ENCODE measurements around the gene PLD2.
"Not testable (repeated sequence)": the region's sequence is repeated elsewhere in the genome, so short reads cannot be mapped to it uniquely, and the experiment has no call there.

Gene PLD2

DNA sequence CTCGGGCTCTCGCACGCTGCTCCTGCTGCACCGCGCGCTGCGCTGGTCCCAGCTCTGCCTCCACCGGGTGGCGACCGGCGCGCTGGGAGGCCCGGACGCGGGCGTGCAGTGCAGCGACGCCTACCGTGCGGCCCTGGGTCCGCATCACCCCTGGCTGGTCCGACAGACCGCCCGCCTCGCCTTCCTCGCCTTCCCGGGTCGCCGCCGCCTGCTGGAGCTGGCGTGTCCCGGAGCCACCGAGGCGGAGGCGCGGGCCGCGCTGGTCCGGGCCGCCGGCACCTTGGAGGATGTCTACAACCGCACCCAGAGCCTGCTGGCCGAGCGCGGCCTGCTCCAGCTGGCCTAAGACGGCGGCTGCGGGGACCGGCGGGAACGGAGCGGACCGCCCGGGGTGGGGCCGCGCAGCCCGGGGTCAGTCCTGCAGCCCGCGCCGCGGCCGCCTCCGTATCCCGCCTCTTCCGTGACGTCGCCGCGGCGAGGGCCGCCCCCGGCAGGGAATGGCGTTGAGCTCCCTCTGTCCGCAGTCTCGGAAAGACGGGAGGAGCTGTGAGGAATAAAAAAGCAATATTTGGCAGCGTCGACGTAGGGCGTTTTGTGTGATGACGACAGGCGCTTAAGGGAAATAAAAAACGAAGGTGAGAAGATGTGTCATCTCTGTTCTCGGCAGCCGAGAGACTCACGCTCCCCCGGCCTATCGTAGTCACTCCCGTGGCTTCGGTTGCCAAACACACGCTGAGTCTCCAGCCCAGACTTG is 16.8 kb upstream of the PLD2 start:
- DNase-seq (ENCODE audit: extremely low spot score, insufficient read length, low read depth) (peak; percentile 82), FAIRE-seq (peak; percentile 76)

DNA sequence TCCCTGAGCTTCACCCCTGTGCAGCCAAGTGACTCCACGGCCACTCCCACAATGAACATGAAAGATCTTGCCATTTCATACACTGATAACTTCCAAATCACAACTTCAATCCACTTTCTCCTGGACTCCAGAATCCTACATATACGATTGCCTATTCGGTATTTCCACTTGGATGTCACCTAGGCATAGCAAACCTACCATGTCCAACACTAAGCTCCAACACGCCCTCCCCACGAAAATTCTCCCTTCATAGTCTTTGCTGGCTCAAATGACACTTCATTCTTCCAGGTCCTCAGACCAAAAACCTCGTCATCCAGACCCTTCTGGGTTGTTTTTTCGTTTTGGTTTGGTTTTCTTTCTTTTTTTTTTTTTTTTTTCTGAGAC is 16.3 kb upstream of the PLD2 start:
- no peak for FAIRE-seq

DNA sequence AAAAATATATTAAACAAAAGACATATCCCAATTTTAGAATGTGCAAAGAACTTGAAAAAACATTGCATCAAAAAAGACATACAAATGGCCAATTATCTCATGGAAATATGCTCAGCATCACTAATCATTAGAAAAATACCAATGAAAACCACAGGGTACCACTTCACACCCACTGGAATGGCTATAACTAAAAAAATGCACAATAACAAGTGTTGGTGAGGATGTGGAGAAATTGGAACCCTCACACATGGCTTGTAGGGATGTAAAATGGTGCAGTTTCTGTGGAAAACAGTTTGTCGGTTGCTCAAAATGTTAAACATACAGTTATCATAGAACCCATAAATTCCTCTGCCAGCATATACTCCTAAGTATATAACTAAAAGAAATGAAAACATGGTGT is 11.8 kb upstream of the PLD2 start:
- FAIRE-seq: no peak
- no peak for DNase-seq (ENCODE audit: extremely low spot score, insufficient read length, low read depth)

More for the DNA sequence above, 16.3 kb upstream of the PLD2 start:
- no peak for DNase-seq (ENCODE audit: extremely low spot score, insufficient read length, low read depth)

DNA sequence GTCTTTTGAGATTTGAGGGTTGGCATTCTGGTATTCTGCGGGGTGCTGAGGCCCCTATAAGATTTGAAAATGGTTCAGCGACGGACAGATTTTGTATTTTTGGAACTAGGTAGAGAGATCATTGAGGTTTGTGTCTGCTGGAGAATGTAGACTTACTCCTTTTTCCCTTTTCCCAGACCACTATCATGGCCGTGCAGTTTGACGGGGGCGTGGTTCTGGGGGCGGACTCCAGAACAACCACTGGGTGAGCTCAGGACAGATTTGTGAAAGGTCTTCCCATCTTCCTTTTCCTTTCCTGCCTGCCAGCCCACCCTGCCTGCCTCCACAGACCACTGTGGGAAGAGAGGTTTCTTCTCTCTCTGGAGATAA is 10.4 kb upstream of the PLD2 start:
- FAIRE-seq: peak; percentile 44
- DNase-seq (ENCODE audit: extremely low spot score, insufficient read length, low read depth): no peak

DNA sequence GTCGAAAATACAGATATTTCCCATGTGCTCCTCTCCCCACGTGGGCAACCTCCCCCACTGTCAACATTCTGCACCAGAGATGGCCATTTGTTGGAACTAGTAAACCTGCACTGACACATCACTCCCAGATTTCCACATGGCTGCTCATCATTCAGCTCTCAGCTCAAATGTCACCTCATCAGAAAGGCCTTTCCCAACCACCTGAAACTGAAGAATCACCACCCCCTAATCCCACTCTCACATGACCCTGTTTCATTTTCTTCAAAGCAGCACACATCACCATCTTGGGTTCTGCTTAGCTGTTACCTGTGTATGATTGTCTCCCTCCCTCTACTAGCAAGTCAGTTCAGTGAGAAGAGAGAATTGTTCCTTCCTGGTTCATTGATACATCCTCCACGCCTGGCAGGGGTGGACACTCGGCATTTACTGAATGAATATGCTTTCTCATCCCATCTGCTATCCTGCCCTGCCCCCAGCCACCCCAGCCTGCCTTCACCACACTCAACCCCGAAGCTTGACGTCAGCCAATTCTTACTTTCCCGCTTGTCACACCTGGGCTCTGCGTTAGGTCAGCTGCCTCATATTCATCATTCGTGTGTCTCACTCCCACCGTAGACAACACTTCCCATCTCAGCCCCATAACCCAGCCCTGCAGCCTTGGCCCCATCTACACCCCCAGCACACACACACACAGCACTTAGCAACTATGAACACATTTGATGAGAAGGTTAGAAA is 6.3 kb upstream of the PLD2 start:
- DNase-seq (ENCODE audit: extremely low spot score, insufficient read length, low read depth) (no peak), FAIRE-seq (peak; percentile 31)

DNA sequence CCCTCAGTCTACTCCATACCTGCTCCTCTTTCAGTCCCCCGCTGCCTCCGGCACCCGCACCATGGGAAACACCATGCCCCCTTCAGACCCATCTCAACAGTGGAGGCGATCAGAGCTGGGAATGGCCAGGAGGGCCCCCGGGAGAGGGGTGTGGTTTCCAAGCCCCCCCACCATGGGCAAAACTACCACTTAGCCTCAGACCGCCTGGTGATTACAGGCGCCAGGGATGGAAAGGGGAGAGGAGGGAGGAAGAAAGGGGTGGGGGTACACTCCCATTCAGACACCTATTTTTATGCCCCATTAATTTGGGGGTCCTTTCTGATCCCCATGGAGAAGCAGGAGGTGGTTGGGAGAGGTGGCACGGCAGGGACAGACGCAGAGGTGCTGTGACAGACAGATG is 4.7 kb upstream of the PLD2 start, which contains the start of gene C17orf114:
Gene C17orf114 (minus strand): TSS at position 101 of the 400 bp plus-strand sequence.
- FAIRE-seq: no peak

DNA sequence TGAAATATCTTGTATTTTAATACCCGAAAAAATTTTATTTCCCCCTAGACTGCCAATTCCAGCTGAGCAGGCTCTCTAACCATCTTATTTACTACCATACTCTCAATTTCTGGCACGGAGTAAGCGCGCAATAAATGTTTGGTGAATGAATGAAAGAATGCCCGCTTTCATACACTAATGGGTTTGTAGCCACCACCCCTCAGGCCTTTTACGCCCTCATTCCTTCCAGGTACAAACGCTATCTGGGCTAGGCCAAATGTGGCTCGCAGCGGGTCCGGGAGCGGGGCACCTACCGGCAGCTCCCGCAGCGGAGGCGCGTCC is 536 bp upstream of the PLD2 start:
- FAIRE-seq (no peak), DNase-seq (ENCODE audit: extremely low spot score, insufficient read length, low read depth) (no peak)

More for the DNA sequence above, 4.7 kb upstream of the PLD2 start, which contains the start of gene C17orf114:
- no peak for DNase-seq (ENCODE audit: extremely low spot score, insufficient read length, low read depth)

DNA sequence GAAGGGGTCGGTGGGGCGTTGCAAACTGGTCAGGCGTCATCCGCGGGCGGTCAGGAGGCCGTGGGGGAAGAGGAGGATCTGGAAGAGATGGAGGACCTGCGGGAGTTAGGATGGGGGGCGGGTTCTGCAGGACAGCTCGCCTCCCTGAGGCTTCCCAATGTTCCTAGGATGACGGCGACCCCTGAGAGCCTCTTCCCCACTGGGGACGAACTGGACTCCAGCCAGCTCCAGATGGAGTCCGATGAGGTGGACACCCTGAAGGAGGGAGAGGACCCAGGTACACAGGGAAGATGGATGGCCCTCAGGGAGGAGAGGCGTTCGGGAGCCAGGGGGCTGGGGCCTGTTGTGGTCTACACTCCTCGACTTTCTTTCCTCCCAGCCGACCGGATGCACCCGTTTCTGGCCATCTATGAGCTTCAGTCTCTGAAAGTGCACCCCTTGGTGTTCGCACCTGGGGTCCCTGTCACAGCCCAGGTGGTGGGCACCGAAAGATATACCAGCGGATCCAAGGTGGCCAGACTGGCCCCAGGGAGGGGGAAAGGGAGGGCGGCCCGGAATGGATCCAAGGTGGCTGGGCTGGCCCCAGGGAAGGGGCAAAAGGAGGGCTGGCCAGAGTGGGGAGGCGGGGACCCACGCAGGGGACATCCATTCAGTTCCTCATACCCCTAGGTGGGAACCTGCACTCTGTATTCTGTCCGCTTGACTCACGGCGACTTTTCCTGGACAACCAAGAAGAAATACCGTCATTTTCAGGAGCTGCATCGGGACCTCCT is 839 bp downstream of the PLD2 start:
- FAIRE-seq (no peak), DNase-seq (ENCODE audit: extremely low spot score, insufficient read length, low read depth) (no peak)

DNA sequence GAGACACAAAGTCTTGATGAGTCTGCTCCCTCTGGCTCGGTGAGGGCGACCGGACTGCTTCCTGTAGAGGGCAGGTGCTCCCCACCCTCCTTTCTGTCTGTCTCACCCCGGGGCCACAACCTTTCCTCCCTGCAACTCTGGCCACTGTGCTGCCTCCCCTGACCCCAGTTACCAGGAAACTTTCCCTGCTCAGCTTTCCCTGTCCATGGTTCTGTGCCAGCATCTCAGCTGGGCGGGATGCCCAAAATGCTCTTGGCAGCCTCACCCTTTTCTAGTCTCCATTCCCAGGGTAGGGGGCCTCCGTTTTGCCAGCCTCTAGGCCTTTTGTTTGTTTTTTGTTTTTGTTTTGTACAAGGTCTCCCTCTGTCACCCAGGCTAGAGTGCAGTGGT is 1.4 kb downstream of the PLD2 start:
- no peak for FAIRE-seq
- DNase-seq (ENCODE audit: extremely low spot score, insufficient read length, low read depth): no peak

DNA sequence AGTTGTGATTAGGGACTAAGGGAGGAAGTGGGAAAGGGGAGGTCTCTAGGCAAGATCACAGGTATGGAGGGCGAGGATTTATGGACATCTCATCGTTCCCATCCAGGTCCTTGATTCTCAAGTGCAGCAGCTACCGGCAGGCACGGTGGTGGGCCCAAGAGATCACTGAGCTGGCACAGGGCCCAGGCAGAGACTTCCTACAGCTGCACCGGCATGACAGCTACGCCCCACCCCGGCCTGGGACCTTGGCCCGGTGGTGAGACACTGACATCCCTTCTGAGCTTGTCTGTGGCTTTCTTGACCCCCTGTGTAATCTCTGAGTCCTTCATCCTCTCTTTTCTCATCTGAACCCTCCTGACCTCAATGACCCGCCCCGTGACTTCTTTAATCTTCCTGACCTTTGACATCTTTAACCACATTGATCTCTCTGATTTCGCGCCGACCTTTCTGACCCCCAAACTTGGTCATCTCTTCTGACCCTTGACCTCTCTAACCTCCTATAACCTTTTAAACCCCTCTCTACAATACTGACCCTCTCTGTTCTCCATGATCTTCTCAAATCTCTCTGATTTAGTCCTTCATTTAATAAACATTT is 3.8 kb downstream of the PLD2 start:
- FAIRE-seq (no peak), DNase-seq (ENCODE audit: extremely low spot score, insufficient read length, low read depth) (no peak)

DNA sequence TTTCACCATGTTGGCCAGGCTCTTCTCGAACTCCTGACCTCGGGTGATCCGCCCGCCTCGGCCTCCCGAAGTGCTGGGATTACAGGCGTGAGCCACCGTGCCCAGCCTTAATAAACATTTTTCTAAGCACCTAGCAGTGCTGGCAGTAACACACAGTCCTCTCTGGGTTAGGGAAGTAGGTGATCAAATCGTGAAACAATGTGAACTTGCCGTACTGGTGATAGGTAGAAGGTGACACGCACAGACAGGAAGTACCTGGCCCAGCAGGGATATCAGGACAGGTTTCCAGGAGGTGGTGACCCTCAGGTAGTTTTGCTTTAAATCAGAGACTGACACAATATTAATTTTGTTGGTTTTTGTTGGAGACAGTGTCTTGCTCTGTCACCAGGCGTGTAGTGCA is 4.5 kb downstream of the PLD2 start:
- no peak for FAIRE-seq
- DNase-seq (ENCODE audit: extremely low spot score, insufficient read length, low read depth): no peak

DNA sequence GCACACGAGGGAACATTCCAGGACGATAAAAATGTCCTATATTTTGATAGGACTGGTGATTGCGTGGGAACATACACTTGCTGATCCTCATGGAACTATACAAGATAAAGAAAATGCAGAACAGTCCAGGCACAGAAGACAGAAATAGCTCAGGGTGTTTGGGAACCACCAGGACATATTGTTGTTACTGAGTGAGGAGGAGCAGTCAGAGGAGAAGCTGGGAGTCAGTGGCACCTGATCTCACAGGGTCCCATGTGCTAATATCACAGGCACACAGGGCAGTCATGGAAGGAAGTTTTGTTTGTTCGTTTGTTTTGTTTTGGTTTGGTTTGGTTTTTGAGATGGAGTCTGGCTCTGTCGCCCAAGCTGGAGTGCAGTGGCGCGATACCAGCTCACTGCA is 5.7 kb downstream of the PLD2 start:
- FAIRE-seq: no peak

DNA sequence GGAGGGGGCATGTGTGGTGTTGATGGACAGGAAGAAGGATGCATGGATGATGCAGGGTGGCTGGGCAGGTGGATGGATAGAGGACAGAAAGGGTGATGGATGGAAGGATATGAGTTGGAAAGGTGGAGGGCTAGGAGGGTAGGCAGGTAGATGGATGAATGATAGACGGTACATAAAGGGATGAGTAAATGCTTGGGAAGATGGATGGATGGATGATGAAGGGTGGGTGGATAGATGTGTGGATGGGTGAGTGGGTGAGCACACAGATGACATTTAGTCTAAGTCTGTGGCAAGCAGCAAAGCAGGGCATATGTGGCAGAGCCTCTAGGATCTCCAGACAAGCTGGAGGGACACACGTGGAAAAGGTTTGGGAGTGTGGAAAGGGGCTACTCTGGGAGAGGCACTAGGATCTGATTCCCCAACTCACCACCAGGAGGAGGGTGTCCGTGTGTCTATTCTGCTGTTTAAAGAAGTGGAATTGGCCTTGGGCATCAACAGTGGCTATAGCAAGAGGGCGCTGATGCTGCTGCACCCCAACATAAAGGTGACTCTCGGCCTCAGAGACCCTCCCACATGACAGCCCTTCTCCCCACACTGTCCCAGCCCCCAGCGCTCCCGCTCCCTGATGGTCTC is 8.2 kb downstream of the PLD2 start:
- DNase-seq (ENCODE audit: extremely low spot score, insufficient read length, low read depth) (no peak), FAIRE-seq (no peak)

More for the DNA sequence above, 5.7 kb downstream of the PLD2 start:
- DNase-seq (ENCODE audit: extremely low spot score, insufficient read length, low read depth): no peak

DNA sequence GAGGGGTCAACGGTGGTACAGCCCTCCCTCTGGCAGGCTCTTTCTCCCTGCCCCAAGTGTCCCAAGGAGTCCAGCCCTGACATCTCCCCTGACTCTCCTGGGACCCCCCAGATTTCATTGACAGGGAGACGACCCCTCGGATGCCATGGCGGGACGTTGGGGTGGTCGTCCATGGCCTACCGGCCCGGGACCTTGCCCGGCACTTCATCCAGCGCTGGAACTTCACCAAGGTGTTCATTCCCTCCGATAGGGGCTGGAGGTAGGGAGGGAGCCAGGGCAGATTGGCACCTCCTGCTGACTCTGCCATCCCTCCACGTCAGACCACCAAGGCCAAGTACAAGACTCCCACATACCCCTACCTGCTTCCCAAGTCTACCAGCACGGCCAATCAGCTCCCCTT is 9.9 kb downstream of the PLD2 start:
- DNase-seq (ENCODE audit: extremely low spot score, insufficient read length, low read depth) (no peak), FAIRE-seq (no peak)

DNA sequence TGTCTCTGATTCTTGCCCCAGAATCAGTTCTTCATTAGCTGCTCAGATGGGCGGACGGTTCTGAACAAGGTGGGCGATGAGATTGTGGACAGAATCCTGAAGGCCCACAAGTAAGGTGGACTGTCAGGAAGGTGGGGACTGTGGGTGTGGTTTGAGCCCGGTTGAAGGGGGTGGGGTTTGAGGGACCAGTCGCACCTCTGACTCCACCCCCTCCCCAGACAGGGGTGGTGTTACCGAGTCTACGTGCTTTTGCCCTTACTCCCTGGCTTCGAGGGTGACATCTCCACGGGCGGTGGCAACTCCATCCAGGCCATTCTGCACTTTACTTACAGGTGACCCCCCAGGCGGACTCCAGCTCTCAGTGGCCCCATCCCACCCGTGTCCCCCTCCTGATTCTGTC is 11.3 kb downstream of the PLD2 start:
- FAIRE-seq (no peak), DNase-seq (ENCODE audit: extremely low spot score, insufficient read length, low read depth) (no peak)

DNA sequence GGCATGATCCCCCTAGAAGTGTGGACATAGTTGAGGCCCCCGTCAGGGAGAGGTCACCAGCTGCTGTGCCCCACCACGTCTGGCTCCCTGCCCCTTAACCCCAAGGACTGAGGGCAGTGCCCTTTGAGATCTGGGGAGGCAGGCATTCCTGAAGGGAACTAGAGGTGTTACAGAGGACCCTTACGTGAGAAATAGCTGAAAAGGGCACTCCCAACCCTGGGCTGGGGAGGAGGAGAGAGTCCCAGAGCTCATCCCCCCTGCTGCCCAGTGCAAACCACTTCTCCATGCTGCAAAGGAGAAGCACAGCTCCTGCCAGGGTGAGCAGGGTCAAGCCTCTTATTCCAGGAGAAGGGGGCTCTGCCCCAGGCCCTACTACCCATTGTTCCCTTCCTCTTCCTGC is 15.9 kb downstream of the PLD2 start:
- FAIRE-seq (no peak), DNase-seq (ENCODE audit: extremely low spot score, insufficient read length, low read depth) (no peak)

DNA sequence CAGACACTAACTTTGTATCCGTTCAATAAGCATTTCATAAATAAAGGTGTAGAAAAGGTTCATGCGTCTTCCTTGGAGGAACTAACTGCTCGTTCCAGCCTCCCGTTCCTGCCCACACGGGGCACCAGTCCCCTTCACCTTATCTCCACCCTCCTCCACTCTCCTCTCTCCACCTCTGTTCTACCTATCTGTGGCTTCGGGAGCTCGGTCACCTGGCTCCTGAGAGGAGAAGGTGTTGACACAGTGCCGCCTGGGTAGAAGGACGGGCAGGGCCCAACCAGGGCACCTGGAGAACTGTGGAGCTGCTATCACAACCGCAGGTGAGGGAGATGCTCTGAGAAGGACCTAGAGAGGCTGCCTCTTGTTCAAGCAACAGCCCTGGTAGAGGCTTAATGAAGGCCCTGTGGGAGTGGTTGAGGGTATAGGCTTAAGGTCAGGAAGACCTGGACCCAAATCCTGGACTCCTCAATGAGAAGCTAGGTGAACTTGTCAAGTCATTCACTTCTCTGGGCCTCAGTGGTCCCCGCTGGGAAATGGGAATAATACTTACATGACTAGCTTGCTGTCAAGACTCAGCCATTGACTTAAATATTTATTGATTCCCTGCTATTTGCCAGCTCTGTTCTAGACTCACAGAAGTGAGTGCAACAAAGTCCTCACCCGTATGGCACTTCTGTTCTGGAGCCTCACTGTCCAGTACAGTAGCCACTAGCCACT is 16.6 kb downstream of the PLD2 start:
- DNase-seq (ENCODE audit: extremely low spot score, insufficient read length, low read depth): no peak
- no peak for FAIRE-seq

DNA sequence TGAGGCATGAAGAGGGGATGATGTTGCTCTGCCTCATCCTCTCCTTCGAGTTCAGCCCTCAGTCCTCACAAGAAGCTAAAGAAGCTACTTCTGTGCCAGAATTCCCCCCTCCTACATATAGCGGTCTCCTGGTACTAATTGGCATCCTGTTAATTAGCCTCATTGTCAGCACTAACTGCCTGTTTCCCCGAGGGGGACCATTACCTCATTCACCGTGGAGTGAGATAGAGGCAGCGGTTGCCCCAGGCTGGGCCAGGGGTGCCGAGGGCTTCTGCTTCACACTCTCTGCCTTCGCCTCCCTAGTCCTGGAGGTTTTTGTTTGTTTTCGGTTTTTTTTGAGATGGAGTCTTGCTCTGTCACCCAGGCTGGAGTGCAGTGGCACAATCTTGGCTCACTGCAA is 20.4 kb downstream of the PLD2 start:
- FAIRE-seq (no peak), DNase-seq (ENCODE audit: extremely low spot score, insufficient read length, low read depth) (no peak)

DNA sequence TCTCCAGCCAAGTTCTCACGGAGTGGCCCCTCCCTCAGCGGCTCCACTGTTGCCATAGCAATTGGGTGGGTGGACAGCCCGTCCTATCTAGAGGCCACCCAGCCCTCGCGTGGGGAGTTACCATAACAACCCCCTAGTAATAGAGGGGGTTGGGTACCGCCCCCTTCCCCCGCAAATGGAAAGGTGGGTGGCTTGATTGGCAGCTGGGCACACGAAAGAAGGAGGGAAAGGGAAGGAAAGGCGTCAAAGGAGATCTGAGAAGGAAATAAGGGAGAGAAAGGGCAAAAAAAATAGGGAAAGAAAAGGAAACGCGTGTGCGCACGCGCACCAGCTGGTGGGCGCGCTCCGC is 25.9 kb downstream of the PLD2 start:
- FAIRE-seq; DNase-seq (ENCODE audit: extremely low spot score, insufficient read length, low read depth): not testable (repeated sequence)

All from GM18507 (cell line).